Neural cell (in vitro differentiated cells): ENCODE results near the gene FFAR2. TPM values are rescaled to one million over a fixed set of nuclear protein-coding genes. Genes with fewer than 3 reads are reported as not detected.

ENCODE experiments used
- H2AFZ ChIP-seq: fragments of 200-600, 300-800 bp; sonication (generic), shearing (Covaris generic); 2 replicates; pipeline ENCODE4 v1.6.0; 2014; ENCODE audit warnings: low read depth, mild to moderate bottlenecking, antibody characterized with exemption, low read length, moderate library complexity
- H3F3A ChIP-seq: fragments of 200-600 bp; shearing (Covaris generic); 2 replicates; pipeline ENCODE4 v1.6.1; 2016; ENCODE audit warnings: mild to moderate bottlenecking, moderate library complexity, mixed read lengths, antibody characterized with exemption, low read length; ENCODE audit not compliant: insufficient read depth, poor library complexity, severe bottlenecking
- H3K27ac ChIP-seq: fragments of 200-600, 300-800 bp; sonication (generic), shearing (Covaris generic); 2 replicates; pipeline ENCODE4 v1.5.1; 2014; ENCODE audit warnings: mild to moderate bottlenecking, low read length, moderate library complexity
- H3K27me3 ChIP-seq: fragments of 300-800, 200-600 bp; sonication (generic), shearing (Covaris generic); 2 replicates; pipeline ENCODE4 v1.6.0; 2014; ENCODE audit warnings: mild to moderate bottlenecking, low read depth, low read length, moderate library complexity; ENCODE audit not compliant: insufficient read depth
- H3K36me3 ChIP-seq: fragments of 300-800, 200-600 bp; sonication (generic), shearing (Covaris generic); 2 replicates; pipeline ENCODE4 v1.5.1; 2014; ENCODE audit warnings: mild to moderate bottlenecking, antibody characterized with exemption, low read length, moderate library complexity; ENCODE audit not compliant: insufficient read depth
- H3K4me2 ChIP-seq: fragments of 300-800, 200-600 bp; sonication (generic), shearing (Covaris generic); 2 replicates; pipeline ENCODE4 v1.6.0; 2014; ENCODE audit warnings: mild to moderate bottlenecking, low read length
- H3K4me3 ChIP-seq: fragments of 300-800, 200-600 bp; sonication (generic), shearing (Covaris generic); 2 replicates; pipeline ENCODE4 v1.5.1; 2014; ENCODE audit warnings: mild to moderate bottlenecking, low read length, moderate library complexity
- H3K79me2 ChIP-seq: fragments of 200-600 bp; shearing (Covaris generic); replicated peaks from 2 replicates; pipeline ENCODE4 v1.6.0; 2014; ENCODE audit warnings: mild to moderate bottlenecking, low read length, moderate library complexity; ENCODE audit not compliant: insufficient read depth
- H3K9ac ChIP-seq: fragments of 300-800, 200-600 bp; sonication (generic), shearing (Covaris generic); 2 replicates; pipeline ENCODE4 v1.6.1; 2016; ENCODE audit warnings: mild to moderate bottlenecking, low read length, mixed read lengths
- H3K9me2 ChIP-seq: fragments of 200-600 bp; shearing (Covaris generic); 2 replicates; pipeline ENCODE4 v1.6.1; 2016; ENCODE audit warnings: mild to moderate bottlenecking, low read length, mixed read lengths; ENCODE audit not compliant: insufficient read depth
- H3K9me3 ChIP-seq: fragments of 200-600, 300-800 bp; sonication (generic), shearing (Covaris generic); 2 replicates; pipeline ENCODE4 v1.6.1; 2016; ENCODE audit warnings: mild to moderate bottlenecking, mixed run types, low read length, moderate library complexity, mixed read lengths
- H4K20me1 ChIP-seq: fragments of 200-600 bp; shearing (Covaris generic); 2 replicates; pipeline ENCODE4 v1.6.1; 2016; ENCODE audit warnings: mild to moderate bottlenecking, mixed run types; ENCODE audit not compliant: insufficient read depth
- EP300 ChIP-seq: fragments of 450-650 bp; conservative IDR thresholded peaks from 2 replicates; pipeline ENCODE4 v1.6.1; 2014; ENCODE audit warnings: antibody characterized with exemption, mild to moderate bottlenecking, moderate library complexity; ENCODE audit not compliant: poor library complexity, severe bottlenecking
- EZH2 ChIP-seq: fragments of 200-600, 300-800 bp; shearing (Covaris generic), sonication (generic); IDR thresholded peaks from 2 replicates; pipeline ENCODE4 v1.6.1; 2014; ENCODE audit warnings: antibody characterized with exemption, low read length, borderline replicate concordance, mild to moderate bottlenecking; ENCODE audit not compliant: insufficient read depth, poor library complexity, severe bottlenecking
- MXI1 ChIP-seq: fragments of 450-650 bp; conservative IDR thresholded peaks from 2 replicates; pipeline ENCODE4 v1.6.1; 2014; ENCODE audit warnings: antibody characterized with exemption, mild to moderate bottlenecking; ENCODE audit not compliant: poor library complexity, severe bottlenecking
- POLR2AphosphoS5 ChIP-seq: IDR thresholded peaks from 2 replicates; pipeline ENCODE4 v1.6.1; 2012
- RAD21 ChIP-seq: fragments of 450-650 bp; conservative IDR thresholded peaks from 2 replicates; pipeline ENCODE4 v1.6.1; 2014; ENCODE audit warnings: antibody characterized with exemption, mild to moderate bottlenecking, moderate library complexity
- SMC3 ChIP-seq: fragments of 450-650 bp; conservative IDR thresholded peaks from 2 replicates; pipeline ENCODE4 v1.6.1; 2014; ENCODE audit warnings: antibody characterized with exemption, mild to moderate bottlenecking, moderate library complexity; ENCODE audit not compliant: poor library complexity
- TAF1 ChIP-seq: IDR thresholded peaks from 2 replicates; pipeline ENCODE4 v1.6.1; 2012; ENCODE audit warnings: low read depth
- polyA plus RNA-seq: library from polyadenylated mRNA; depleted of rRNA; stranded (reverse); fragments of >200 nt; gene quantifications from 2 replicates; pipeline ENCODE4 v1.2.3, GENCODE V29; 2014
- TF ChIP-seq, protein P1 (sequence below): fragments of 450-650 bp; IDR thresholded peaks from 2 replicates; pipeline ENCODE4 v1.5.1; 2014; ENCODE audit warnings: antibody characterized with exemption, mild to moderate bottlenecking, moderate library complexity; ENCODE audit not compliant: poor library complexity, severe bottlenecking
- TF ChIP-seq, protein P2 (sequence below): IDR thresholded peaks from 2 replicates; pipeline ENCODE4 v1.6.1; 2012; ENCODE audit warnings: borderline replicate concordance

FFAR2 gene
- polyA plus RNA-seq, 1 donor from 2014 or later, result not detected

DNA sequence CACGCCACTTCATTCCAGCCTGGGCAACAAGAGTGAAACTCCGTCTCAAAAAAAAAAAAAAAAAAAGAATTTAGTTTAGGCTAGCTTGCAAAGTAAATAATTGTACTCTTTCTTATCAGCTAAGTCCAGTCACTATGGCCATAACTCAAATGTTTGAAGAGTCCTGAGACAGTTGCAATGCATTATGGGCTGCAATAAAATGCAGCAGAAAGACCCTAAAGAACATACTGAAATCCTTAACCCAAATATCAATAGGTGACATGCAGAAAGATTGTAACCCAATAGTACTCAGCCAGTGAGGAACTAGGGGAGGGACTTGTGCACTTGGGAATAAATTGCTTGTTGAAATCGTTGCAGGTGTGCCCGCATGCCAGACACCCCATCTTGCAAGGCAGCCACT, 20.9 kb upstream of the FFAR2 start:
- Histone ChIP-seq H3K9ac (no peak overlapping the region), H3K36me3 (no peaks in the 10 kb centered on the region), H3F3A (no peaks in the 10 kb centered on the region), H3K27me3 (no peaks in the 10 kb centered on the region), H3K9me3 (peaks cover 2% of the 10 kb centered on the region), H3K4me2 (no peak overlapping the region), H4K20me1 (no peaks in the 10 kb centered on the region), H3K4me3 (no peak overlapping the region), H2AFZ (no peak overlapping the region), H3K27ac (no peak overlapping the region), H3K9me2 (no peaks in the 10 kb centered on the region), H3K79me2 (no peaks in the 10 kb centered on the region)
- TF ChIP-seq RAD21 (no peak), SMC3 (no peak), EZH2 (no peak), TAF1 (no peak), POLR2AphosphoS5 (no peak)

GRCh38 chr19:35429698-35430408, 18.2 kb upstream of the FFAR2 start:
- Histone ChIP-seq H4K20me1 (no peaks in the 10 kb centered on the region), H2AFZ (no peak overlapping the region), H3K4me2 (no peak overlapping the region), H3K79me2 (no peaks in the 10 kb centered on the region), H3K36me3 (no peaks in the 10 kb centered on the region), H3K4me3 (no peak overlapping the region), H3K9me3 (peaks cover 2% of the 10 kb centered on the region), H3K9me2 (no peaks in the 10 kb centered on the region), H3K27ac (no peak overlapping the region), H3F3A (no peaks in the 10 kb centered on the region), H3K9ac (no peak overlapping the region), H3K27me3 (no peaks in the 10 kb centered on the region)
- TF ChIP-seq, protein P1, sequence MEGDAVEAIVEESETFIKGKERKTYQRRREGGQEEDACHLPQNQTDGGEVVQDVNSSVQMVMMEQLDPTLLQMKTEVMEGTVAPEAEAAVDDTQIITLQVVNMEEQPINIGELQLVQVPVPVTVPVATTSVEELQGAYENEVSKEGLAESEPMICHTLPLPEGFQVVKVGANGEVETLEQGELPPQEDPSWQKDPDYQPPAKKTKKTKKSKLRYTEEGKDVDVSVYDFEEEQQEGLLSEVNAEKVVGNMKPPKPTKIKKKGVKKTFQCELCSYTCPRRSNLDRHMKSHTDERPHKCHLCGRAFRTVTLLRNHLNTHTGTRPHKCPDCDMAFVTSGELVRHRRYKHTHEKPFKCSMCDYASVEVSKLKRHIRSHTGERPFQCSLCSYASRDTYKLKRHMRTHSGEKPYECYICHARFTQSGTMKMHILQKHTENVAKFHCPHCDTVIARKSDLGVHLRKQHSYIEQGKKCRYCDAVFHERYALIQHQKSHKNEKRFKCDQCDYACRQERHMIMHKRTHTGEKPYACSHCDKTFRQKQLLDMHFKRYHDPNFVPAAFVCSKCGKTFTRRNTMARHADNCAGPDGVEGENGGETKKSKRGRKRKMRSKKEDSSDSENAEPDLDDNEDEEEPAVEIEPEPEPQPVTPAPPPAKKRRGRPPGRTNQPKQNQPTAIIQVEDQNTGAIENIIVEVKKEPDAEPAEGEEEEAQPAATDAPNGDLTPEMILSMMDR, result no peak
- TF ChIP-seq RAD21 (no peak), EP300 (no peak), TAF1 (no peak), EZH2 (no peak), POLR2AphosphoS5 (no peak), MXI1 (no peak), SMC3 (no peak)
- TF ChIP-seq, protein P2, sequence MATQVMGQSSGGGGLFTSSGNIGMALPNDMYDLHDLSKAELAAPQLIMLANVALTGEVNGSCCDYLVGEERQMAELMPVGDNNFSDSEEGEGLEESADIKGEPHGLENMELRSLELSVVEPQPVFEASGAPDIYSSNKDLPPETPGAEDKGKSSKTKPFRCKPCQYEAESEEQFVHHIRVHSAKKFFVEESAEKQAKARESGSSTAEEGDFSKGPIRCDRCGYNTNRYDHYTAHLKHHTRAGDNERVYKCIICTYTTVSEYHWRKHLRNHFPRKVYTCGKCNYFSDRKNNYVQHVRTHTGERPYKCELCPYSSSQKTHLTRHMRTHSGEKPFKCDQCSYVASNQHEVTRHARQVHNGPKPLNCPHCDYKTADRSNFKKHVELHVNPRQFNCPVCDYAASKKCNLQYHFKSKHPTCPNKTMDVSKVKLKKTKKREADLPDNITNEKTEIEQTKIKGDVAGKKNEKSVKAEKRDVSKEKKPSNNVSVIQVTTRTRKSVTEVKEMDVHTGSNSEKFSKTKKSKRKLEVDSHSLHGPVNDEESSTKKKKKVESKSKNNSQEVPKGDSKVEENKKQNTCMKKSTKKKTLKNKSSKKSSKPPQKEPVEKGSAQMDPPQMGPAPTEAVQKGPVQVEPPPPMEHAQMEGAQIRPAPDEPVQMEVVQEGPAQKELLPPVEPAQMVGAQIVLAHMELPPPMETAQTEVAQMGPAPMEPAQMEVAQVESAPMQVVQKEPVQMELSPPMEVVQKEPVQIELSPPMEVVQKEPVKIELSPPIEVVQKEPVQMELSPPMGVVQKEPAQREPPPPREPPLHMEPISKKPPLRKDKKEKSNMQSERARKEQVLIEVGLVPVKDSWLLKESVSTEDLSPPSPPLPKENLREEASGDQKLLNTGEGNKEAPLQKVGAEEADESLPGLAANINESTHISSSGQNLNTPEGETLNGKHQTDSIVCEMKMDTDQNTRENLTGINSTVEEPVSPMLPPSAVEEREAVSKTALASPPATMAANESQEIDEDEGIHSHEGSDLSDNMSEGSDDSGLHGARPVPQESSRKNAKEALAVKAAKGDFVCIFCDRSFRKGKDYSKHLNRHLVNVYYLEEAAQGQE, result no peak
